GM13977 (cell line): ENCODE data around the gene VNN1.

Experiments used
- DNase-seq: peaks from one replicate; pipeline ENCODE4 v3.0.0; 2012; ENCODE audit warnings: low spot score
- CTCF ChIP-seq: IDR thresholded peaks from 2 replicates; pipeline ENCODE4 v1.5.1; 2012; ENCODE audit warnings: mild to moderate bottlenecking, control low read depth; ENCODE audit not compliant: insufficient read depth; ENCODE audit errors: extremely low read depth, missing control alignments
- in situ Hi-C: fragments of 300-500 bp; cut with MboI; formaldehyde crosslinking; loops from one replicate; pipeline ENCODE4 v1.12.0; 2022; ENCODE audit warnings: low sequenced_read_pairs, low pct_unique_long_range_greater_than_20kb, mixed read lengths, inconsistent platforms; ENCODE audit not compliant: unreplicated experiment

The VNN1 gene

GRCh38 chr6:132751306-132751705, 37.5 kb upstream of the VNN1 start:
- DNase-seq, result no peak

GRCh38 chr6:132750455-132751248, 36.8 kb upstream of the VNN1 start:
- peak; percentile 30 for DNase-seq
- in situ Hi-C loops, result loop anchor here (25.0 kb wide), 1 partner anchor 463 kb away; no protein-coding TSS in a partner anchor
- TF ChIP-seq CTCF, result no peak

More at GRCh38 chr6:132751306-132751705, 37.5 kb upstream of the VNN1 start:
- in situ Hi-C loops, result loop anchor here (25.0 kb wide), 1 partner anchor 464 kb away; no protein-coding TSS in a partner anchor
- no peak for TF ChIP-seq CTCF

DNA sequence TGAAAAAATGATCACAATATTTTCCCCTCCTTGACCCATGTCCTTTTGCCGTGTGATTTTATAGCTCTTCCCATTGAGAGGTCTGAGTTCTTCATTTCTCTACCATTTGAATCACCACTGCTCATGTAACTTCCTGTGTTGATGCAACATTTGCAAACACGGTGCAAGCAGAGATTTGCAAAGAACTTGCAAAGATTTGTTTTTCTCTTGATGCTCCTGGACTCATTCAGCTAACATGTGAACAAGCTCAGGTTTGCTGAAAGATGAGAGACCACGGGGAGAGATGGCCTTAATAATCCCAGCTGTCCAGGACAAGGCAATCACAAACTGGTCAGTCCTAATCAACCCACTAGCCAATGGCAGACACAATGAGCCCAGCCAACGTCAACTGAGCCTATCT, 35.3 kb upstream of the VNN1 start:
- no peak for TF ChIP-seq CTCF
- in situ Hi-C loops, result no loop called here
- no peak for DNase-seq

DNA sequence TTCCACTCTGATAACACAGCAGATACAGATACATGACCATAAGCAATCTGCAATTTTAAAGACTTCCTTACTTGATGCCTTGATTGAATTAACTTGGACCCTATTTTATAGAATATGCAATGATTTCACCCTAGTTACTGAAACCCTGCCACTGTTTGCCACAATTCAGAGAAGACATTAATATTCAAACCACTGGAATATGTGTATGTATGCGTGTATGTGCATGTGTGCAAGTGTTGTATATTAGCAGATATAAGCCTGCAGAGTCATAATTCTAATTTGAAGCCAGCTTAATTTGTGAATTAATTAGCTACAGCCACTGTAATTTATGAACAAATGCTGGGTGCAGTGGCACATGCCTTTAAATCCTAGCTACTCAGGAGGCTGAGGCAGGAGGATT, 34.6 kb upstream of the VNN1 start:
- in situ Hi-C loops, result no loop called here
- no peak for TF ChIP-seq CTCF
- no peak for DNase-seq

DNA sequence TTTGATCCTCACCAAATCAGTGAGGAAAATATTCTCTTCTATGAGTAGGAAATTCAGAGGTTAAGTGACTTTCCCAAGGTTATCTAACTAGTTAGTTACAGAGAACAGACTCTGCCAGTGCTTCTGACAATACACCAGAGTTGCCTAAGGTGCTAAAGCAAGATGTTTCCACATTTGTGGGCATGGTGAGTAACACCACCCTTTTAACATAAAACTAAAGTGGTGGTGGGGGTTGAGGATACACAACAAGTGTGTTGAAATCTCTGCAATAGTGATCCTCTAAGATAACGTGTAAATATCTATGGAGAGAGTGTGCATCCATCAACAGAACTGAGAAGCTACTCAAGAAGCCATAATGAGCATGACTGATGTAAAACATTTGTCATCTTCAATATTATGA, 32.2 kb upstream of the VNN1 start:
- in situ Hi-C loops, result no loop called here
- TF ChIP-seq CTCF, result no peak
- DNase-seq, result no peak

DNA sequence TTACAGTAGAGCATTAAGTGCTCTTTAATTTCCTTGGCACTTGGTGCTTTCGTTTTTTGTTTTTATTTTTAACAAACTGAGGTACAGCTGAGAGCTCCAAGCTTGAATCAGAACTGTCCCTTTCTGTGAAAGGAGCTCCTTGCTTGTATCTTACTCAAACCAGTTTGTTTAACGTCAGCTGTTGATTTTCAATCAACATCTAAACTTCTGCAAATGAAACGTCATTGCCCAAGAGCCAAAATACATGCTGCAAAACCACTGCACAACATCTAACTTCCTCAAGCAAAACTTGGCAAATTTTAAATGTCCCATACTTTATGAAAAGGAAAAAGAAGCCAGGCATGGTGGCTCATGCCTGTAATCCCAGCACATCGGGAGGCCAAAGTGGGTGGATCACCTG, 28.6 kb upstream of the VNN1 start:
- no peak for TF ChIP-seq CTCF
- in situ Hi-C loops, result no loop called here
- DNase-seq, result no peak
